T-cell (primary cell): ENCODE results near the gene IGFBP4. TPM values are rescaled to one million over a fixed set of nuclear protein-coding genes. Genes with fewer than 3 reads are reported as not detected.

ENCODE experiments used
- ATAC-seq, 4 experiments: fragments of 200-7000 bp in 3 of 4; fragments of 150-1000 bp in 1 of 4; cut with Tn5 transposase; replicated peaks in 1 of 4; 1 replicate in 3 of 4; 2 replicates in 1 of 4; pipeline ENCODE4 v1.10.0; 2021; ENCODE audit warnings: moderate library complexity in 3 of 4, mild to moderate bottlenecking in 2 of 4, moderate number of reproducible peaks in 1 of 4
- CTCF ChIA-PET, 2 donors: fragments of 300-600 bp; sonication (Branson Sonifier 250); formaldehyde crosslinking; loops; one replicate each; lab custom pipeline; 2022; ENCODE audit warnings: antibody characterized with exemption in 2 of 2; lab: Charles Lee
- POLR2A ChIA-PET, 2 donors: fragments of 300-600 bp; sonication (Branson Sonifier 250); formaldehyde crosslinking; loops; one replicate each; lab custom pipeline; 2022; ENCODE audit warnings: antibody characterized with exemption in 2 of 2; lab: Charles Lee
- DNase-seq, 35 experiments: peaks; one replicate each; pipeline versions ENCODE4 v3.0.0 to v3.0.0-alpha.2; 2013 to 2023
- H3K27ac ChIP-seq: one replicate; pipeline ENCODE4 v1.5.1; 2013; ENCODE audit warnings: low read length
- H3K27me3 ChIP-seq, 2 experiments: replicated peaks in 1 of 2; 1 replicate in 1 of 2; 2 replicates in 1 of 2; pipeline versions ENCODE4 v1.6.1 to v1.7.0; 2013; ENCODE audit warnings: low read length in 1 of 2, mixed read lengths in 1 of 2; ENCODE audit not compliant: control insufficient read depth in 2 of 2, insufficient read depth in 2 of 2; ENCODE audit errors: extremely low read depth in 1 of 2
- H3K36me3 ChIP-seq, 2 donors: 1 replicate in 1 of 2; 2 replicates in 1 of 2; pipeline versions ENCODE4 v1.6.1 to v1.7.0; 2013; ENCODE audit warnings: low read length in 1 of 2; ENCODE audit not compliant: control insufficient read depth in 2 of 2, insufficient read depth in 1 of 2; ENCODE audit errors: extremely low read depth in 1 of 2
- H3K4me1 ChIP-seq, 2 experiments: 1 replicate in 1 of 2; 2 replicates in 1 of 2; pipeline versions ENCODE4 v1.6.1 to v1.7.0; 2013; ENCODE audit warnings: low read length in 2 of 2, mixed read lengths in 1 of 2; ENCODE audit not compliant: insufficient read depth in 2 of 2, control insufficient read depth in 1 of 2; ENCODE audit errors: extremely low read depth in 1 of 2
- H3K4me3 ChIP-seq, 2 donors: 1 replicate in 1 of 2; 2 replicates in 1 of 2; pipeline versions ENCODE4 v1.5.1 to v1.7.0; 2013; ENCODE audit warnings: mild to moderate bottlenecking in 2 of 2, low read length in 1 of 2, moderate library complexity in 1 of 2; ENCODE audit not compliant: control insufficient read depth in 1 of 2; ENCODE audit errors: extremely low read depth in 1 of 2
- H3K9me3 ChIP-seq: 2 replicates; pipeline ENCODE4 v1.7.0; 2013
- H3K27ac Mint-ChIP-seq, 2 donors: one replicate each; pipeline ENCODE4 v1.8.0; 2020 to 2021; ENCODE audit warnings: mild to moderate bottlenecking in 2 of 2, mixed read lengths in 2 of 2
- H3K27me3 Mint-ChIP-seq, 2 donors: one replicate each; pipeline ENCODE4 v1.8.0; 2021 to 2022; ENCODE audit warnings: mixed read lengths in 2 of 2
- H3K36me3 Mint-ChIP-seq: one replicate; pipeline ENCODE4 v1.8.0; 2021; ENCODE audit warnings: mixed read lengths
- H3K4me1 Mint-ChIP-seq, 3 donors: one replicate each; pipeline ENCODE4 v1.8.0; 2020 to 2022; ENCODE audit warnings: mixed read lengths in 3 of 3, mild to moderate bottlenecking in 1 of 3
- H3K4me3 Mint-ChIP-seq, 3 donors: one replicate each; pipeline ENCODE4 v1.8.0; 2020 to 2022; ENCODE audit warnings: mild to moderate bottlenecking in 3 of 3, mixed read lengths in 3 of 3, moderate library complexity in 3 of 3
- H3K9me3 Mint-ChIP-seq, 3 donors: one replicate each; pipeline ENCODE4 v1.8.0; 2020 to 2022; ENCODE audit warnings: mixed read lengths in 3 of 3
- WGBS: methylation state at CpG from one replicate; pipeline ENCODE4 v1.1.5; 2013; ENCODE audit warnings: missing lambda C conversion rate; ENCODE audit not compliant: insufficient coverage; 5-methylcytosine and 5-hydroxymethylcytosine counted together
- total RNA-seq, 35 experiments: library from RNA in 6 of 35; stranded (reverse) in 6 of 35; fragments of 120-200 nt in 1 of 35; gene quantifications; one replicate each; pipeline versions ENCODE4 v1.2.1 to v1.2.4 and lab custom pipeline; 2013 to 2026

Gene IGFBP4
- total RNA-seq, 5 donors from 2014 or later (not counting 1 experiment from before 2014, with no cell fraction given): 4.0 to 12.3 (median 11.3) TPM

DNA sequence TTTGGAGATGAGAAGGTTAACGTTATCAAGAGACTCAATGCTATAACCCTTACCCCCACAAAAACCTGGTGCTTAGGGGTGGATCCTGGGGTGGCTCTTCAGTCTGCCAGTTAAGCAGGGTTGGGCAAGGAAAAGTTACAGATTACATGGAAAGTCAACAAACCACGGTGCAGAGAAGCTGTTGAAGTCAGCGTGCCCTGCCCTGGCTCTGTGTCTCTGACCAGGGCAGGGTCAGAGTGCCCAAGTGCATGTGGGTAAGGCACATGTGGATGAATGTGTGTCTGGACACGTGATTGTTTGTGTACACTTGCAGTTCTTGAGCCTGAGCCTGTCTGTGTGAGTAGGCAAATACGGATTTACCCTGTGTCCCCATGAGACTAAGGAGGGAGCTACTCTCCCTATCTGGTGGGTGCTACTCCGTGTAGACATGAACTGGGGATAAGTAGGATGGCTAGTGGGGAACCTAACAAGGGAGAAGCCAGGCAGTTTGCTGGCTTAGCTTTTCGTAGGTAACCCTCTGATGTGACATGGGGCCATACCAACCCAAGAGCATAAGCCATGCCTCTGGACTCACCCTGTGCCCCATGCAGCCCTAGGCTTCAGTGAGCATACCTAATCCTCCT lies 5.5 kb downstream of the IGFBP4 start:
- H3K27ac ChIP-seq: no peak overlapping the region
- CTCF ChIA-PET: interaction anchor here in 1 of 2 donors (1.0 kb wide), 1 partner anchor 86 kb away, joined by 3 read pairs; no protein-coding TSS in a partner anchor

GRCh38 chr17:40450175-40450574 lies 6.9 kb downstream of the IGFBP4 start:
- Histone ChIP-seq H3K9me3 (no peaks in the 10 kb centered on the region), H3K36me3 (peaks cover 0 to 4% of the 10 kb centered on the region in 2 donors), H3K27me3 (peaks cover 0 to 19% of the 10 kb centered on the region in 2 experiments), H3K4me3 (no peak overlapping the region), H3K27ac (no peak overlapping the region), H3K4me1 (peaks cover 2 to 24% of the 10 kb centered on the region in 2 experiments)
- Mint-ChIP-seq H3K9me3 (no peaks in the 10 kb centered on the region), H3K4me1 (peaks cover 19 to 32% (median 23%) of the 10 kb centered on the region in 3 donors), H3K27ac (no peak overlapping the region), H3K4me3 (no peak overlapping the region), H3K27me3 (peaks cover 1 to 3% of the 10 kb centered on the region in 2 donors), H3K36me3 (no peaks in the 10 kb centered on the region)
- ATAC-seq (no peak), DNase-seq (peak in 11 of 35 experiments; percentile 17 to 58 (median 32))
- 100% methylated on average over 3 of the region's 3 CpGs for WGBS
- POLR2A ChIA-PET: no interaction called here
- CTCF ChIA-PET: interaction anchor here (0.6 to 0.7 kb wide), 2 partner anchors 17 to 1476 kb away, joined by 3 to 4 read pairs; no protein-coding TSS in a partner anchor

More for the DNA sequence above, 5.5 kb downstream of the IGFBP4 start:
- Histone ChIP-seq H3K9me3 (no peaks in the 10 kb centered on the region), H3K4me3 (no peak overlapping the region), H3K27me3 (peaks cover 0 to 20% of the 10 kb centered on the region in 2 experiments), H3K4me1 (peaks cover 2 to 36% of the 10 kb centered on the region in 2 experiments), H3K36me3 (peaks cover 0 to 4% of the 10 kb centered on the region in 2 donors)
- no peak for DNase-seq
- H3K27me3 Mint-ChIP-seq: peaks cover 3% of the 10 kb centered on the region in 2 donors
- H3K4me3 Mint-ChIP-seq: no peak overlapping the region
- no peak for ATAC-seq
- H3K4me1 Mint-ChIP-seq: peaks cover 32 to 46% (median 37%) of the 10 kb centered on the region in 3 donors
- H3K36me3 Mint-ChIP-seq: no peaks in the 10 kb centered on the region
- WGBS: 78% methylated on average over 5 of the region's 7 CpGs
- H3K9me3 Mint-ChIP-seq: no peaks in the 10 kb centered on the region
- H3K27ac Mint-ChIP-seq: no peak overlapping the region
- POLR2A ChIA-PET: no interaction called here

GRCh38 chr17:40451420-40451819 lies 8.2 kb downstream of the IGFBP4 start:
- no peak overlapping the region for H3K4me3 ChIP-seq
- H3K4me1 Mint-ChIP-seq: peaks cover 14 to 24% (median 16%) of the 10 kb centered on the region in 3 donors
- CTCF ChIA-PET: interaction anchor here in 1 of 2 donors (0.6 kb wide), 1 partner anchor 157 kb away, joined by 10 read pairs; no protein-coding TSS in a partner anchor

GRCh38 chr17:40452216-40452787 lies 9.1 kb downstream of the IGFBP4 start:
- Histone ChIP-seq H3K27me3 (peaks cover 0 to 12% of the 10 kb centered on the region in 2 experiments), H3K4me3 (no peak overlapping the region), H3K4me1 (peaks cover 2 to 13% of the 10 kb centered on the region in 2 experiments), H3K27ac (no peak overlapping the region), H3K9me3 (no peaks in the 10 kb centered on the region), H3K36me3 (peaks cover 0 to 4% of the 10 kb centered on the region in 2 donors)
- CTCF ChIA-PET: no interaction called here
- Mint-ChIP-seq H3K36me3 (peaks cover 4% of the 10 kb centered on the region), H3K27me3 (peaks cover 1 to 3% of the 10 kb centered on the region in 2 donors), H3K27ac (no peak overlapping the region), H3K4me1 (peaks cover 14 to 19% (median 16%) of the 10 kb centered on the region in 3 donors), H3K9me3 (no peaks in the 10 kb centered on the region), H3K4me3 (no peak overlapping the region)
- 84% methylated on average over 3 of the region's 7 CpGs for WGBS
- ATAC-seq (no peak), DNase-seq (no peak)
- POLR2A ChIA-PET: no interaction called here

More at GRCh38 chr17:40451420-40451819, 8.2 kb downstream of the IGFBP4 start:
- Mint-ChIP-seq H3K4me3 (no peak overlapping the region), H3K27me3 (peaks cover 1 to 3% of the 10 kb centered on the region in 2 donors), H3K27ac (no peak overlapping the region), H3K36me3 (peaks cover 4% of the 10 kb centered on the region), H3K9me3 (no peaks in the 10 kb centered on the region)
- POLR2A ChIA-PET: interaction anchor here in 1 of 2 donors (0.6 kb wide), 1 partner anchor 175 kb away, joined by 7 read pairs; no protein-coding TSS in a partner anchor
- Histone ChIP-seq H3K36me3 (peaks cover 0 to 4% of the 10 kb centered on the region in 2 donors), H3K9me3 (no peaks in the 10 kb centered on the region), H3K4me1 (peaks cover 2 to 17% of the 10 kb centered on the region in 2 experiments), H3K27ac (no peak overlapping the region), H3K27me3 (peaks cover 0 to 17% of the 10 kb centered on the region in 2 experiments)
- ATAC-seq (no peak), DNase-seq (no peak)
- 87% methylated on average over 3 of the region's 6 CpGs for WGBS

- no peak for ATAC-seq
- CTCF ChIA-PET: no interaction called here
- Mint-ChIP-seq H3K27ac (no peak overlapping the region), H3K9me3 (no peaks in the 10 kb centered on the region), H3K27me3 (peaks cover 0 to 3% of the 10 kb centered on the region in 2 donors), H3K4me3 (no peak overlapping the region), H3K36me3 (peaks cover 4% of the 10 kb centered on the region), H3K4me1 (peaks cover 9 to 12% (median 10%) of the 10 kb centered on the region in 3 donors)
- Histone ChIP-seq H3K27ac (no peak overlapping the region), H3K9me3 (no peaks in the 10 kb centered on the region), H3K36me3 (peaks cover 0 to 4% of the 10 kb centered on the region in 2 donors), H3K4me3 (no peak overlapping the region), H3K4me1 (peaks cover 2 to 8% of the 10 kb centered on the region in 2 experiments), H3K27me3 (peaks cover 0 to 12% of the 10 kb centered on the region in 2 experiments)
- POLR2A ChIA-PET: no interaction called here
- no peak for DNase-seq
- WGBS: 90% methylated on average over 10 of the region's 15 CpGs
Measured at GRCh38 chr17:40452921-40453378, 9.7 kb downstream of the IGFBP4 start.

GRCh38 chr17:40453881-40454612 lies 10.8 kb downstream of the IGFBP4 start:
- 98% methylated on average over 12 of the region's 19 CpGs for WGBS
- Histone ChIP-seq H3K9me3 (no peaks in the 10 kb centered on the region), H3K27ac (no peak overlapping the region), H3K36me3 (peaks cover 0 to 4% of the 10 kb centered on the region in 2 donors), H3K27me3 (peaks cover 0 to 9% of the 10 kb centered on the region in 2 experiments), H3K4me3 (no peak overlapping the region), H3K4me1 (no peaks in the 10 kb centered on the region)
- H3K27me3 Mint-ChIP-seq: peaks cover 0 to 3% of the 10 kb centered on the region in 2 donors
- H3K9me3 Mint-ChIP-seq: no peaks in the 10 kb centered on the region
- DNase-seq: no peak
- no peak overlapping the region for H3K27ac Mint-ChIP-seq
- CTCF ChIA-PET: interaction anchor here (0.5 to 0.6 kb wide), 3 partner anchors 22 to 541 kb away, joined by 4 read pairs; no protein-coding TSS in a partner anchor
- H3K4me1 Mint-ChIP-seq: peaks cover 0 to 2% (median 2%) of the 10 kb centered on the region in 3 donors
- POLR2A ChIA-PET: no interaction called here
- ATAC-seq: no peak
- H3K36me3 Mint-ChIP-seq: peaks cover 4% of the 10 kb centered on the region
- no peak overlapping the region for H3K4me3 Mint-ChIP-seq
